NCI-H1092 treated with DMSO at 0.1 percent for 48 hours (cell line): ENCODE measurements around the gene GULP1.
A peak's percentile ranks its signal among the peaks of the same experiment; 100 is the strongest.
"Not testable (repeated sequence)": the region's sequence is repeated elsewhere in the genome, so short reads cannot be mapped to it uniquely, and the experiment has no call there.

Source experiments
- DNase-seq: peaks from one replicate; lab custom pipeline; 2025; lab: John Stamatoyannopoulos, UW

Gene GULP1

DNA sequence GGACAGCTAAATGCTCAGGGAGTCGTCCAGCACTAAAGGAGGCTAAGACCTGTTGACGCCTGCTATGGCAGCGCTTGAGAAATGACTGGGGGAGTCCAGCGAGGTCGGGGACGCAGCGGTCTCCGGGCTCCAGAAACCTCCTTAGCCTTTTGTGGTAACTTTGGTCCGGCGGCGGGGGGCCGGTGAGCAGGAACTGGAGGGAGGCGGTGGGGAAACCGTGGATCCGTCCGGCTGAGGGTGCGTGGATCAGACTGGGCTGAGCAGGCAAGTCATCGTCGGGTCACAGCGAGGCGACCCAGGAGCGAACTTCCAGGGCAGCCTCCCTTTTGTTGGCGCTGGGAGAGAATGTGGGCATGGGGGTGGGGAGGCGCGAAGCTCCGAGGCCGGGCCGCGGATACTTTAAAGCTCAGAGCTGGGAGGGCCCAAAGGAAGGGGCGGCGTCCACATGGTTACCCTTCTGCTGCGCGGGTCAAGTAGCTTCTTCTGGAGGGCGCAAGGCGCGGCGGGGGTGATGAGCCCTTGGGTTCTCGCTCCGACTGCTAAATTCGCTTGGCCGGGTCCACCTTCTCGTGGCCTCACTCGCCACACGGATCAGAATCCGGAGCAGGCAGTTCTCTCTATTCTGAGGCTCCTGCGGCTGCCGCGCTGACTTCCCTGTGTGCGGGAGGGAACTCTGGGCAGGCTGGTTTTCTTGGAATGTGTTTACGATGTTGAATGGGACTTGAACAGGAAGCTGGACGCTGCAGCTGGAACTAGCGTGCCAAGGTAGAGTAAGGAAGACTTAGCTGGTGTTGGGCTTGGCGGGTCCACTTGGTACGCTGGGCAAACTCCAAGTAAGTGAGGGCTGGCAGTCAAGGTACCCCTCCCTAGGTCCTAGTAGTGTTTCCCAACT, 920 bp downstream of the GULP1 start:
- DNase-seq, result peak; percentile 9

DNA sequence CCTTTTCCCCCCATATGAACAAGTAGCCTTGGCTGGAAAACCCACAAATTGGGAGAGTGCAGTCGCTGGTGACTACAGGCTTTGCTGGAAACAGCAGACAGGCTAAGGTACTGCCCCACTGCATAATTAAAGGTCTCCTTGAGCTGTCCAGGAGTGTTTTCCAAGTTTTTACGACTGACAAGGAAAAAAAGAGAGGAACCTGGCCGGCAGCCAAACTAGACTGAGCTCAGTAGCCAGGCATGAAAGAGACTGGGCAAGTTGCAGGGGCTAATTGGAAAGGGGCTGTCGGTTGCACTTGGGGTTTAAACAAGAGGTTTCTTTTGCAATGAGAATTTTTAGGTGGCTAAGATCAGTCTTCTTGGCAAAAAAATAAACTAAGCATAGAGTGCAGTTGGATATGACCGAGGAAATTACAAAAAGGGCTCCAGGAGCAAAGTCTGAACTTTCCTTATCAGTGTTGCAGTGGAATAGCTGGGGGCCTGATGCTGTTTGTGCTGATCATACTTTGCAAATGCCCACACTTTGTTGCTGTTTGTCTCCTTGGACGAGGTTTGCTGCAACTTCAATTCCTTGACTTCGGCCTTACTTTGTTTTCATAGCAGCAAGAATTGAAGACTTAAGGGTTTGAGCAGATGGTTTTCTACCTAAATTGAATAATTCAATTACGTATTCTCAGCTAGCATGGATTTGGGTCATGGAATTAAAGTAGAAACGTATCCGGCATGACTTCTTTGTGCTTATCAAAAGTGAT, 2.1 kb downstream of the GULP1 start:
- peak; percentile 35 for DNase-seq

- no peak for DNase-seq
Observed at GRCh38 chr2:188294352-188294926, 2.8 kb downstream of the GULP1 start.

DNA sequence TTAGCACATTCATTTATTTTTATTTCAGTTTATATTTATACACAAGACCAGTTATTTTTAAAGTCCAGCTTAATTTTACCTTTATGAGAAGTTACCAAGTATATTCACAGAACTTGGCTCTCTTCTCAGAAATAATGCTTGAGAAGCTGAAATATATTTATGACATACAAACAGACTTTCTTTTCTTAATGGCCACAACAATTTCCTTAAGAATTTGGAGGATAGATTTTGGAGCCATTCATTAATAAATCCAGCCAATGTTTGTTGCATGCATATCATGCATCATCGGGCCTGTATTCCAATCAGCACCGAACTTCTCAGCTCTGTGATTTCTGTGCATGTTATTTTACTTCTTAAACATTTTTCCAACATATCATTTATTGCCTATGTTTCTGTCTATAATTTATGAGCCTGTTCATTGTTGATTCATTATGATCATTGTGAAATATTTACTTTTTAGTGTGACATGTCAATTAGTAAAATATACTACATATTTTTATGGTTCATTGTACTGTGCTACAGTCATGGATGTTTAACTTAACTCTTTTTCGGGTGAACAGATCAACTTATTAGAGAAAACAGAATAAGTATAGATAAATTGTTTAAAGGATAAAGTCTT, 3.5 kb downstream of the GULP1 start:
- DNase-seq, result no peak

DNA sequence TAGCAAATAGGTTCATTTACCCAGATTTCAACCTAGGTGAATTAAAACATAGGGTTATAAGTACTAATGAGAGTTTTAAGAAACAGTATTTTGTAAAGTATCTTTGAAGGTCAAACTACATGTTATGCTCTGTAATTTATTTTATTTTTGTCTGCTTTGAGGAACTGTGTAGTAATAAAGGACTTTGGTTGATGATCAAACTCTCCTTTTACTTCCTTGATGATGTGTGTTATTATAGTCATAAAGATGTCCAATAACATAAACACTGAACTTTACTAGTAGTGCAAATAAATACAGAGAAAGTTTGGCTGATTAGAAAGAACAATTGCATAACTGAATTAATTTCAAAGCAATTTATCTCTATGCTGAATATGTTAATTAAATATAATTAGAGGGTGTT, 6.3 kb downstream of the GULP1 start:
- DNase-seq, result no peak

GRCh38 chr2:188298937-188299371, 7.3 kb downstream of the GULP1 start:
- DNase-seq, result not testable (repeated sequence)

GRCh38 chr2:188303363-188304031, 11.8 kb downstream of the GULP1 start:
- DNase-seq, result no peak

GRCh38 chr2:188305271-188305670, 13.6 kb downstream of the GULP1 start:
- DNase-seq, result no peak

DNA sequence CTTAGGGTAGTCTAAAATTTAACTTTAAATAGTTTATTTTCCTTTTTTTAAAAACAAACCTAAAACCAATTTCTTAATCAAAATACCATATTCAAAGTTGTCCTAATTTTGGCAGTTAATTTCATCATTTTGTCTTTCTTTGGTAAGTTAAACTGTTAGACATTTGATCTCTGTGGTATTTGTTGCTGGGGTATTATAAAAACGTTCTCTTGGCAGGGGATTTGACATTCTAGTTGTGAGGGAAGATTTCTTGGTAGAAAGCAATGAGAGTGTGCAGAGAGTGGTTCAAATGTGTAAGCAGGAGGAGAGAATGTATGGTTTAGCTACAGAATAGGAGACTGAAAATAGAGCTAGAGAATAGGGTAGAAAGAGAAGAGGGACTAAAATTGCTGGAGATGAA, 14.6 kb downstream of the GULP1 start:
- DNase-seq, result no peak

DNA sequence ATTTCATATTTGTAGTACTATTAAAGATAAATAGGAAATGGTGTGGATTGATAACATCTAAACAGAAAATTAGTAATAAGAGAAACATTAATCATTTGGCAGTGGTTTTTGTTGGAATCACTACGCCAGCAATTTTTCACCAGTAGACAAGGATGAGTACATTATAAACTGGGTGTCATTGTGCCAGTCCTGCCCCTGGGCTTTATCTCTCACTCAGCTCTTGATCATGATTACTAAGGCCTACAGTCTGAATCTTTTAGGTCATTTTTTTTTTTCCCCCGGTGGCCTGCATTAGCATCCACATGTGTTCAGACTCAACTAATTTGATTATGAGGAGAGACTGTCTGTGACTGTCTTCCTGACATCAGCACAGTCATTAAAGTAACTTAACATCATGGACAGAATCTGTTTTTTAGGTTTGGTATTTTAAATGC, 16.2 kb downstream of the GULP1 start:
- DNase-seq, result no peak

GRCh38 chr2:188308483-188308882, 16.8 kb downstream of the GULP1 start:
- DNase-seq, result no peak

DNA sequence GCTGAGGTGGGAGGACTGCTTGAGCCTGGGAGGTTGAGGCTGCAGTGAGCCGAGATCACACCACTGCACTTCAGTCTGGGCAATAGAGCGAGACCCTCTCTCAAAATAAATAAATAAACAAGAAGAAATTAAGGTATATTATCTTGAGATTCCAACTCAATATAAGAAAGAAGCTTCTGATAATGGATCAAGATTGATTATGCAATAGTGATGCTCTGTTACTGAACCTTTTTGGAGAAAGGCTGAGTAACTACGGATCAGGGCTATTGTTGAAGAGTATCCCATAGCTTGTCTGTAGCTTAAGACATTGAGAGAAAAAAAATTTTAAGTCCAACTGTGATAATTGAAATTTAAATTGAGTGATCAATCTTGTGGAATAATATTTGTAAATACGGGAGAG, 17.7 kb downstream of the GULP1 start:
- no peak for DNase-seq

- no peak for DNase-seq
Observed at GRCh38 chr2:188314314-188315054, 22.8 kb downstream of the GULP1 start.

DNA sequence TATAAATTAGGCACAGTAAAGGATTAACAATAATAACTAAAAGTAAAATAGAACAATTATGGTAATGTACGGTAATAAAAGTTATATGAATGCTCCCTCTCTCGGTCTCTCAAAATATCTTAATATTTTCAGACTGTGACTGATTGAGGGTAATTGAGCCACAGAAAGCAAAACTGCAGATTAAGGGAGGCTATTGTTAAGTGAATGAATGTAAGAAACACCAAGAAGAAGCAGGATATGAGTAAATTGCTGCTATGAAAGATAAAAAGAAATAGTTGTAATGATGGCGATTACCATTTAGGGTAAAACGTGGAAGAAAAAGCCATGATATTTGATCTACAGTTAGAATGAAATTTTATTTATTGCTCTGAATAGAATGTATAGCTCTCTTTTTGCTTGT, 24.1 kb downstream of the GULP1 start:
- no peak for DNase-seq

- DNase-seq, result no peak
Observed at GRCh38 chr2:188316342-188316741, 24.7 kb downstream of the GULP1 start.

DNA sequence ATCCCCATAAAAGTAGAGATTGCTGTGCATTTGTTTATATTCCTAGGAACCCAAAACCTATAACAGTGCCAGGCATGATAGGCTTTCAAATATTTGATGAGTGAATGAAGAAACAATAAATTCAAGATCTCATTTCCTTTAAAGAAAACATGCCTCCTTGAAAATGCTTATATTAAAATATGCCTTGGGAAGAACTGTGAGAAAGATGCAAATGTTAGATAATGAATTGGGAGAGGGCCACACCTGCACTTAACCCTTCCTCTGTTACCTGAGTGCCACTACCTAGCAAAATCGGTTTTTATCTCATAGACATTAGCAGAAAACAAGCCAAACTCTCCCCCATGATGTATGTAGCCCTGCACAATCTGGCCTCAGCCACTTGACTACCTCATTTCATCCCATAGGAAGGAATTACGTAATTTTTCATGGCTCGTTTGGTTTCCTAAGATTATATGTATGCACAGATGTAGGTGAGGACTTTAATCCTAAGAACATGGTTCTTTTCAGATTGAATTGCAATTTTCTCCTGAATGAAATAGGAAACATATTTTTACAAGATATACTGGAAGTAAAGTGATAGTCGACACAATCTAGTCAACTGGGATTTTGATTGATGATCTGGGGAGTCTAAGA, 25.2 kb downstream of the GULP1 start:
- no peak for DNase-seq

DNA sequence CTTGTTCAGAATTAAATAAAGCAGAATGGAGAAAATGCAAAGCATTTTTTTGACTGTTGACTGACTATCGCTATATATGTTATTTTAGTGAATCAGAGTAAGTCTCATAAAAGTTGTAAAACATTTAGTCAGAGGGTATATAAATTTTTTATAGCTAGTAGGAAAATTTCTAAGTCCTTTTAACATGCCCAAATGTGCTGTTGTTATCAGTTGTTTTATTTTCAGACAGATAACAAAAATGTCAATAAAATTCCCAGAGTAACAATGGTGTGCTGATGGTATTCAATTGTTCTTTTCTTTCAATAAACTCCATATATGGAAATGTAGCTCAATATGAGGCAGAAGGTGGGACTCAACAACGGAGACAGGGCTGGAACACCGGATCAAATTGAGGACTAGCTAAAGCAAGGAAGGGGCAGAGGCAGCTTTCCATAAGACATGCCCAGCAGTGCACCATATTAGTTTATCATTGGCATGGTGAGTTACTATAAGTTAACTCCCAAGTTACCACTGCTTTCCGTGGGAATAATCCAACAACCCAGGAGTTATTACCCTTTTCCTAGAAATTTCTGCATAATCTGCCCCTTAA, 26.6 kb downstream of the GULP1 start:
- DNase-seq, result no peak

DNA sequence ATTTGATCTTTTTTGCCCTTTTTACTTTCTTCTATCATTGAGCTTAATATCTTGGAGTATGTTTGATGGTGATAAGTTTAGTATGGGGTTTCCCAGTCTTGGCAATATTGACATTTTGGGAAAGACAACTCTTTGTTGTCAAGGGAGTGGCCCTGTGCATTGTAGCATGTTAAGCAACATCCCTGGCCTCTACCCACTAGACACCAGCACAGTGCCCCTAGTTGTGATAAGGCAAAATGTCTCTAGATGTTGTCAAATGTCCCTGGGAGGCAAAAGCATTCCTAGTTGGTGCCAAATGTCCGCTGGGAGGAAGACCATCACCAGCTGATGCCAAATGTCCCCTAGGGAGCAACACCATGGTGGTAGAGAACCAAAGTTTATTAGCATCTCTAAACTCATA, 28.2 kb downstream of the GULP1 start:
- no peak for DNase-seq

GRCh38 chr2:188320861-188321260, 29.2 kb downstream of the GULP1 start:
- DNase-seq, result no peak
